Measurements from ENCODE around the gene LIPG.

- TF ChIP-seq POLR2AphosphoS5 (IDR thresholded peaks at IDR 0.05; ENCODE audit: low read depth, low read length): no peak
- TF ChIP-seq CTCF (IDR thresholded peaks at IDR 0.05): no peak
- no peak for TF ChIP-seq REST (IDR thresholded peaks at IDR 0.05; ENCODE audit: insufficient read depth in 1 of 2, low read depth in 2 of 2, low read length in 1 of 2)
- TF ChIP-seq SIN3A (IDR thresholded peaks at IDR 0.05; ENCODE audit: borderline replicate concordance, insufficient read depth, low read depth, low read length): no peak
- no peak for TF ChIP-seq TCF7L2 (IDR thresholded peaks at IDR 0.05; ENCODE audit: low read depth, low read length)
Measured at GRCh38 chr18:49564518-49564834, 2.6 kb downstream of the LIPG start.
